Transverse colon (tissue), 4 donors: Measurements from ENCODE around the gene SF1. TPM values are rescaled to one million over a fixed set of nuclear protein-coding genes. Genes with fewer than 3 reads are reported as not detected.

ENCODE experiments used
- DNase-seq: peaks from one replicate; pipeline ENCODE4 v3.0.0-alpha.2; 2019
- H3K27ac ChIP-seq, 4 donors: fragments of 200-600 bp; sonication (generic); 2 replicates each; pipeline ENCODE4 v1.5.1; 2016 to 2018; ENCODE audit warnings: inconsistent platforms in 4 of 4
- H3K27me3 ChIP-seq: fragments of 200-600 bp; sonication (generic); 2 replicates; pipeline ENCODE4 v1.5.1; 2017; ENCODE audit warnings: inconsistent platforms
- H3K36me3 ChIP-seq, 4 donors: fragments of 200-600 bp; sonication (generic); 2 replicates each; pipeline ENCODE4 v1.5.1; 2017 to 2019; ENCODE audit warnings: inconsistent platforms in 4 of 4
- H3K4me1 ChIP-seq, 4 donors: fragments of 200-600 bp; sonication (generic); 2 replicates each; pipeline ENCODE4 v1.5.1; 2017 to 2020; ENCODE audit warnings: inconsistent platforms in 4 of 4
- H3K4me3 ChIP-seq, 4 donors: fragments of 200-600 bp; sonication (generic); 1 replicate in 1 of 4; 2 replicates in 3 of 4; pipeline versions ENCODE4 v1.5.1 to v1.6.1; 2017 to 2019; ENCODE audit warnings: inconsistent platforms in 4 of 4
- H3K9me3 ChIP-seq, 2 donors: fragments of 200-600 bp; sonication (generic); 2 replicates each; pipeline ENCODE4 v1.5.1; 2017 to 2019; ENCODE audit warnings: inconsistent platforms in 2 of 2
- CTCF ChIP-seq, 5 experiments: fragments of 200-600 bp in 3 of 5; fragments of 450-650 bp in 2 of 5; sonication (generic) in 3 of 5; IDR thresholded peaks; 1 replicate in 2 of 5; 2 replicates in 3 of 5; pipeline ENCODE4 v1.5.1; 2016 to 2017; ENCODE audit warnings: antibody characterized with exemption in 5 of 5, inconsistent platforms in 3 of 5, mild to moderate bottlenecking in 2 of 5, moderate library complexity in 1 of 5
- EP300 ChIP-seq: sonication (generic); formaldehyde crosslinking; IDR thresholded peaks from one replicate; pipeline ENCODE4 v1.6.1; 2017; ENCODE audit warnings: antibody characterized with exemption, low read depth
- POLR2A ChIP-seq: fragments of 450-650 bp; IDR thresholded peaks from one replicate; pipeline ENCODE4 v1.6.1; 2016; ENCODE audit warnings: antibody characterized with exemption, mild to moderate bottlenecking, moderate library complexity
- POLR2AphosphoS5 ChIP-seq, 3 donors: sonication (generic); formaldehyde crosslinking; IDR thresholded peaks; one replicate each; pipeline ENCODE4 v1.6.1; 2016; ENCODE audit warnings: antibody characterized with exemption in 3 of 3
- WGBS, 2 donors: methylation state at CpG; one replicate each; pipeline ENCODE4 v1.1.5; 2018; ENCODE audit warnings: low coverage in 1 of 2; 5-methylcytosine and 5-hydroxymethylcytosine counted together
- in situ Hi-C, 4 donors: fragments of 200-750 bp; cut with MboI; loops; one replicate each; pipeline versions ENCODE4 v1.15.0 to v1.15.1; 2017; ENCODE audit warnings: low sequenced_read_pairs in 3 of 4, low pct_ligation_motif_present in 1 of 4, low pct_unique_long_range_greater_than_20kb in 1 of 4
- intact Hi-C: fragments of 100-400 bp; cut with DNase I; formaldehyde crosslinking; loops from one replicate; pipeline ENCODE4 v1.15.1; 2023; ENCODE audit warnings: low total_unique reads
- total RNA-seq, 4 donors: library from RNA; depleted of rRNA; stranded (reverse); fragments of >200 nt; gene quantifications; one replicate each; pipeline ENCODE4 v1.1.0, GENCODE V29; 2016

Gene SF1
- total RNA-seq, 4 donors from 2014 or later, result 196 to 458 (median 377) TPM

- DNase-seq, result no peak
- H3K4me3 ChIP-seq, result no peak overlapping the region
- in situ Hi-C loops (no loop called here), intact Hi-C loops (no loop called here)
- no peaks in the 10 kb centered on the region for H3K36me3 ChIP-seq
- H3K4me1 ChIP-seq, result no peaks in the 10 kb centered on the region
- H3K27ac ChIP-seq, result no peak overlapping the region
- H3K27me3 ChIP-seq, result peaks cover 5% of the 10 kb centered on the region
- no peak for TF ChIP-seq POLR2A
- no peak for TF ChIP-seq CTCF (IDR thresholded peaks at IDR 0.05)
- TF ChIP-seq EP300, result no peak
- no peak for TF ChIP-seq POLR2AphosphoS5 (IDR thresholded peaks at IDR 0.05)
- WGBS, 2 donors, result 86% methylated on average over 9 of the region's 9 CpGs; no CpG with 5 or more reads in 1 of the 2 donors
- no peaks in the 10 kb centered on the region for H3K9me3 ChIP-seq
Measured at GRCh38 chr11:64735725-64736259, 42.5 kb downstream of the SF1 start.

- WGBS, 2 donors, result 82% methylated on average over 23 of the region's 23 CpGs; no CpG with 5 or more reads in 1 of the 2 donors
Measured at GRCh38 chr11:64734811-64735724, 43.3 kb downstream of the SF1 start.

DNA sequence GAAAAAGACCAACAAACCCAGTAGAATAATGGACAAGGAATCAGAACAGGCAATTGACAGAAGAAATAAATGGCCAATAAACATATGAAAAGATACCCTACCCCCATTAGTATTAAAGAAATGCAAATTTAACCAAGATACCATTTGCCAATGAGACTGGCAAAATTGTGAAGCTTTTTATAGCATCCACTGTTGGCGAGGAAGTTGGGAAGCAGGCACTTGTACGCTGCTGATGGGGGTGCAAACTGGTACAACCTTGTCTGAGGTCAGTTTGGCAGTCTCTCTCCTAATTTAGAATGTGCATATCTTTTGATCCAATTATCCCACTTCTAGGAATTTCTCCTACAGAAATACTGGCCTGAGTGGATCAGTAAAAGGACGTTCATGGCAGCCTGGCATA lies 46.7 kb downstream of the SF1 start:
- H3K27me3 ChIP-seq, result peaks cover 8% of the 10 kb centered on the region
- no peaks in the 10 kb centered on the region for H3K36me3 ChIP-seq
- in situ Hi-C loops (no loop called here), intact Hi-C loops (no loop called here)
- no peaks in the 10 kb centered on the region for H3K9me3 ChIP-seq
- 75 to 93% methylated on average over 3 of the region's 3 CpGs for WGBS, 2 donors
- H3K4me3 ChIP-seq, result no peak overlapping the region
- no peak overlapping the region for H3K27ac ChIP-seq
- DNase-seq, result no peak
- H3K4me1 ChIP-seq, result peaks cover 0 to 4% (median 1%) of the 10 kb centered on the region in 4 donors
- no peak for TF ChIP-seq EP300
- TF ChIP-seq CTCF (IDR thresholded peaks at IDR 0.05), result no peak
- no peak for TF ChIP-seq POLR2A
- no peak for TF ChIP-seq POLR2AphosphoS5 (IDR thresholded peaks at IDR 0.05)

More at GRCh38 chr11:64734811-64735724, 43.3 kb downstream of the SF1 start:
- Histone ChIP-seq H3K9me3 (no peaks in the 10 kb centered on the region), H3K4me3 (no peak overlapping the region), H3K36me3 (no peaks in the 10 kb centered on the region), H3K27ac (no peak overlapping the region), H3K4me1 (peaks cover 0 to under 1% (median 0%) of the 10 kb centered on the region in 4 donors), H3K27me3 (peaks cover 5% of the 10 kb centered on the region)
- in situ Hi-C loops (no loop called here), intact Hi-C loops (no loop called here)
- DNase-seq, result no peak
- TF ChIP-seq CTCF (IDR thresholded peaks at IDR 0.05), result no peak
- TF ChIP-seq EP300, result no peak
- TF ChIP-seq POLR2A, result no peak
- no peak for TF ChIP-seq POLR2AphosphoS5 (IDR thresholded peaks at IDR 0.05)

DNA sequence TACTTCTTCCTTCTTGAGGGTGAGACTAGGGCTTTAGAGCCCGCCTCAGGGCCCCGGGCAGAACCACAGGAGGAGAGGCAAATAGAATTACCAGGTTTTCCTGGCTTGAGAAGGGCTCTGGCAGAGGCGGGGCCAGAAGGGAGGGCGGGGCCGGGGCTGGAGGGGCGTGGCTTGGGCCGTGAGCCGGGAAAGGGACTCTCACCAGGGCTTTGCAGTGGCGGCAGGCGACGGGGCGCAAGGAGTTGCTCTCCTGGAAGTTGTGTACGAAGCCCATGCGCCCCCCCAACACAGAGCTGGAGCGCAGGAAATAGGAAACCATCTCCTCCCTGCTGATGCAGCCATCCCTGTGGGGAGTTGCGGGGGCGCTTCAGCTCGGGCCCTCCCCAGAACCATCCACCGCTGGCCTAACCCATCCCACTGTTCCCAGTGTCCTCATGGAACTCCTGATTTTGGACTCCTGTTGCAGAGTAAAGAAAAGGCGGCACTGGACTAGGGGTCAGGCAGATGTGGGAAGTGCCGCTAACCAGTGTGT lies 48.4 kb downstream of the SF1 start:
- in situ Hi-C loops, result no loop called here
- Histone ChIP-seq H3K27me3 (peaks cover 8% of the 10 kb centered on the region), H3K4me3 (no peak overlapping the region), H3K36me3 (no peaks in the 10 kb centered on the region), H3K27ac (no peak overlapping the region), H3K9me3 (no peaks in the 10 kb centered on the region), H3K4me1 (peaks cover 0 to 4% (median 1%) of the 10 kb centered on the region in 4 donors)
- intact Hi-C loops, result loop anchor here (5.0 kb wide), 1 partner anchor 43 kb away; no protein-coding TSS in a partner anchor
- peak; percentile 44 for DNase-seq
- 40% methylated on average over 21 of the region's 21 CpGs; no CpG with 5 or more reads in 1 of the 2 donors for WGBS, 2 donors
- no peak for TF ChIP-seq POLR2A
- no peak for TF ChIP-seq POLR2AphosphoS5 (IDR thresholded peaks at IDR 0.05)
- no peak for TF ChIP-seq CTCF (IDR thresholded peaks at IDR 0.05)
- TF ChIP-seq EP300, result no peak
